NCI-H526 treated with DMSO at 0.1 percent for 48 hours (cell line): Measurements from ENCODE around the gene GET4.

Source experiments
- DNase-seq: peaks from one replicate; lab custom pipeline; 2025; lab: John Stamatoyannopoulos, UW

GET4 gene

GRCh38 chr7:886626-887487, 10.5 kb downstream of the GET4 start:
- no peak for DNase-seq

GRCh38 chr7:887488-887820, 11.1 kb downstream of the GET4 start:
- no peak for DNase-seq

GRCh38 chr7:888081-889024, 12.0 kb downstream of the GET4 start:
- no peak for DNase-seq

- DNase-seq: no peak
These were observed 12.7 kb downstream of the GET4 start for GRCh38 chr7:889025-889390.

- no peak for DNase-seq
These were observed 13.0 kb downstream of the GET4 start for GRCh38 chr7:889391-889790.

- DNase-seq: no peak
These were observed 14.5 kb downstream of the GET4 start for GRCh38 chr7:890868-891267.

- DNase-seq: no peak
These were observed 14.9 kb downstream of the GET4 start for GRCh38 chr7:891291-891690.

GRCh38 chr7:891805-892204, 15.5 kb downstream of the GET4 start:
- DNase-seq: no peak

GRCh38 chr7:892648-893593, 16.6 kb downstream of the GET4 start:
- no peak for DNase-seq

- DNase-seq: no peak
These were observed 17.3 kb downstream of the GET4 start for GRCh38 chr7:893686-894085.

GRCh38 chr7:894164-894867, 18.0 kb downstream of the GET4 start:
- no peak for DNase-seq

- no peak for DNase-seq
These were observed 18.6 kb downstream of the GET4 start for GRCh38 chr7:894927-895450.

- no peak for DNase-seq
These were observed 19.2 kb downstream of the GET4 start for GRCh38 chr7:895451-896052.

- DNase-seq: no peak
These were observed 20.2 kb downstream of the GET4 start for GRCh38 chr7:896346-897075.

GRCh38 chr7:897086-897485, 20.7 kb downstream of the GET4 start:
- no peak for DNase-seq

- DNase-seq: no peak
These were observed 21.5 kb downstream of the GET4 start for GRCh38 chr7:897771-898376.

GRCh38 chr7:898460-898854, 22.1 kb downstream of the GET4 start:
- DNase-seq: no peak

- no peak for DNase-seq
These were observed 22.7 kb downstream of the GET4 start for GRCh38 chr7:898855-899681.

- DNase-seq: no peak
These were observed 23.5 kb downstream of the GET4 start for GRCh38 chr7:899806-900205.
